ENCODE results near the gene EVC2.

DNA sequence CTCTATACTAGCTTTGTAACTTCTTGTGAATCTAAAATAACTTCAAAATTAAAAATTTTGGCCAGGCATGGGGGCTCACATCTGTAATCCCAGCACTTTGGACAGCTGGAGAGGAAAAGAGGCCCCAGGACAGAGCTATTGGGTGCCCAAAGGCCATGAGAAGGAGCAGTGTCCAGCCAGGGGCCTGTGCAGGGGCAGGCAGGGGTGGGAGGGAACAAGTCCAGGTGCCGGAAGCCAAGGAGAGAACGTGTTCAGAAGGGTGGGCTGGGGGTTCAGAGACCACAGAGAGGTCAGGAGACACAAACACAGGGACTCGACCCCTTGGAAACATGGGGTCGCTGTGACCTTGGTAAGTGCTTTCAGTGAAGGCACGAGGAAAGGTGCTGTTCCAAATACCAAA lies 138.9 kb downstream of the EVC2 start:
- TF ChIP-seq, protein P1, sequence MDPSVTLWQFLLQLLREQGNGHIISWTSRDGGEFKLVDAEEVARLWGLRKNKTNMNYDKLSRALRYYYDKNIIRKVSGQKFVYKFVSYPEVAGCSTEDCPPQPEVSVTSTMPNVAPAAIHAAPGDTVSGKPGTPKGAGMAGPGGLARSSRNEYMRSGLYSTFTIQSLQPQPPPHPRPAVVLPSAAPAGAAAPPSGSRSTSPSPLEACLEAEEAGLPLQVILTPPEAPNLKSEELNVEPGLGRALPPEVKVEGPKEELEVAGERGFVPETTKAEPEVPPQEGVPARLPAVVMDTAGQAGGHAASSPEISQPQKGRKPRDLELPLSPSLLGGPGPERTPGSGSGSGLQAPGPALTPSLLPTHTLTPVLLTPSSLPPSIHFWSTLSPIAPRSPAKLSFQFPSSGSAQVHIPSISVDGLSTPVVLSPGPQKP (IDR thresholded peaks at IDR 0.05; ENCODE audit: borderline replicate concordance, low read depth, low read length): no peak
- no peak for TF ChIP-seq RFX5 (IDR thresholded peaks at IDR 0.05; ENCODE audit: low read depth, low read length)
- TF ChIP-seq, protein P2, sequence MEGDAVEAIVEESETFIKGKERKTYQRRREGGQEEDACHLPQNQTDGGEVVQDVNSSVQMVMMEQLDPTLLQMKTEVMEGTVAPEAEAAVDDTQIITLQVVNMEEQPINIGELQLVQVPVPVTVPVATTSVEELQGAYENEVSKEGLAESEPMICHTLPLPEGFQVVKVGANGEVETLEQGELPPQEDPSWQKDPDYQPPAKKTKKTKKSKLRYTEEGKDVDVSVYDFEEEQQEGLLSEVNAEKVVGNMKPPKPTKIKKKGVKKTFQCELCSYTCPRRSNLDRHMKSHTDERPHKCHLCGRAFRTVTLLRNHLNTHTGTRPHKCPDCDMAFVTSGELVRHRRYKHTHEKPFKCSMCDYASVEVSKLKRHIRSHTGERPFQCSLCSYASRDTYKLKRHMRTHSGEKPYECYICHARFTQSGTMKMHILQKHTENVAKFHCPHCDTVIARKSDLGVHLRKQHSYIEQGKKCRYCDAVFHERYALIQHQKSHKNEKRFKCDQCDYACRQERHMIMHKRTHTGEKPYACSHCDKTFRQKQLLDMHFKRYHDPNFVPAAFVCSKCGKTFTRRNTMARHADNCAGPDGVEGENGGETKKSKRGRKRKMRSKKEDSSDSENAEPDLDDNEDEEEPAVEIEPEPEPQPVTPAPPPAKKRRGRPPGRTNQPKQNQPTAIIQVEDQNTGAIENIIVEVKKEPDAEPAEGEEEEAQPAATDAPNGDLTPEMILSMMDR (conservative IDR thresholded peaks at IDR 0.05; ENCODE audit: low read depth, low read length): no peak

Measured in IMR-90 (cell line).